WTC11 (cell line): ENCODE measurements around the gene MGAT4A.

Experiments used
- CTCF ChIP-seq: fragments of 200-600 bp; IDR thresholded peaks from 2 replicates; pipeline ENCODE4 v1.8.0; 2022; ENCODE audit warnings: antibody characterized with exemption
- MAX ChIP-seq: sonication (generic); formaldehyde crosslinking; IDR thresholded peaks from 2 replicates; pipeline ENCODE4 v1.8.0; 2022; ENCODE audit warnings: mild to moderate bottlenecking, missing genetic modification reagents
- NR1H2 ChIP-seq: sonication (generic); formaldehyde crosslinking; IDR thresholded peaks from 2 replicates; pipeline ENCODE4 v1.9.0; 2021; ENCODE audit warnings: mild to moderate bottlenecking, moderate library complexity, missing genetic modification reagents
- PRDM15 ChIP-seq: sonication (generic); formaldehyde crosslinking; IDR thresholded peaks from 2 replicates; pipeline ENCODE4 v1.8.0; 2022; ENCODE audit warnings: missing genetic modification reagents

GRCh38 chr2:98637401-98638147 is 93.4 kb downstream of the MGAT4A start:
- TF ChIP-seq CTCF: no peak
- TF ChIP-seq PRDM15: no peak
- no peak for TF ChIP-seq MAX (CRISPR knock-in tag)
- no peak for TF ChIP-seq NR1H2 (CRISPR knock-in tag)
